Endothelial cell of umbilical vein (primary cell): ENCODE results near the gene GET4.

ENCODE experiments used
- CTCF ChIP-seq, 2 donors: IDR thresholded peaks; 1 replicate in 1 of 2; 2 replicates in 1 of 2; pipeline ENCODE4 v1.5.1; 2011; ENCODE audit warnings: low read length in 2 of 2, mild to moderate bottlenecking in 2 of 2, moderate library complexity in 2 of 2, control low read depth in 1 of 2, inconsistent platforms in 1 of 2, low read depth in 1 of 2; ENCODE audit not compliant: insufficient read depth in 1 of 2; ENCODE audit errors: extremely low read depth in 1 of 2
- EZH2 ChIP-seq: IDR thresholded peaks from 2 replicates; pipeline ENCODE4 v1.6.1; 2012; ENCODE audit warnings: borderline replicate concordance, low read depth, mild to moderate bottlenecking, moderate library complexity, low read length, inconsistent platforms; ENCODE audit not compliant: severe bottlenecking
- FOS ChIP-seq: IDR thresholded peaks from 2 replicates; pipeline ENCODE4 v1.6.1; 2011; ENCODE audit warnings: mild to moderate bottlenecking, low read length, moderate library complexity, borderline replicate concordance; ENCODE audit not compliant: insufficient read depth
- JUN ChIP-seq: IDR thresholded peaks from 2 replicates; pipeline ENCODE4 v1.6.1; 2011; ENCODE audit warnings: borderline replicate concordance, low read depth; ENCODE audit not compliant: insufficient read length, insufficient read depth
- MAX ChIP-seq: IDR thresholded peaks from 2 replicates; pipeline ENCODE4 v1.6.1; 2011; ENCODE audit not compliant: insufficient read depth, insufficient read length
- MYC ChIP-seq: IDR thresholded peaks from one replicate; pipeline ENCODE4 v1.6.1; 2011; ENCODE audit warnings: mild to moderate bottlenecking, low read depth, low read length
- POLR2A ChIP-seq: IDR thresholded peaks from 2 replicates; pipeline ENCODE4 v1.6.1; 2012; ENCODE audit warnings: low read depth, mild to moderate bottlenecking, control low read depth, low read length
- POLR2AphosphoS5 ChIP-seq: IDR thresholded peaks from 2 replicates; pipeline ENCODE4 v1.6.1; 2012; ENCODE audit warnings: low read depth, mild to moderate bottlenecking, control low read depth, low read length, moderate library complexity; ENCODE audit not compliant: insufficient read depth

GRCh38 chr7:843230-843629 lies 33.1 kb upstream of the GET4 start:
- TF ChIP-seq CTCF (IDR thresholded peaks at IDR 0.05; ENCODE audit: extremely low read depth in 1 of 2, insufficient read depth in 1 of 2, low read depth in 1 of 2, low read length in 2 of 2) (no peak), EZH2 (no peak), POLR2A (no peak), POLR2AphosphoS5 (no peak), FOS (no peak), MYC (no peak), MAX (no peak), JUN (no peak)
